MM.1S (cell line): ENCODE measurements around the gene NOP10.

ENCODE experiments used
- DNase-seq: peaks from one replicate; pipeline ENCODE4 v3.0.0-alpha.2; 2015
- H2AFZ ChIP-seq: fragments of 300-600 bp; sonication (generic); 2 replicates; pipeline ENCODE4 v1.6.0; 2016; ENCODE audit warnings: antibody characterized with exemption, low read length
- H3F3A ChIP-seq: fragments of 300-600 bp; sonication (generic); 2 replicates; pipeline ENCODE4 v1.6.1; 2016; ENCODE audit warnings: mild to moderate bottlenecking, antibody characterized with exemption, low read length, moderate library complexity, mixed read lengths; ENCODE audit not compliant: insufficient read depth
- H3K27ac ChIP-seq: fragments of 300-600 bp; sonication (generic); 2 replicates; pipeline ENCODE4 v1.5.1; 2016; ENCODE audit warnings: mild to moderate bottlenecking, low read length
- H3K27me3 ChIP-seq: fragments of 300-600 bp; sonication (generic); replicated peaks from 2 replicates; pipeline ENCODE4 v1.6.0; 2016; ENCODE audit warnings: low read length; ENCODE audit not compliant: insufficient read depth
- H3K36me3 ChIP-seq: fragments of 300-600 bp; sonication (generic); replicated peaks from 2 replicates; pipeline ENCODE4 v1.6.1; 2016; ENCODE audit warnings: mild to moderate bottlenecking, low read length, mixed read lengths; ENCODE audit not compliant: insufficient read depth
- H3K4me1 ChIP-seq: fragments of 300-600 bp; sonication (generic); 2 replicates; pipeline ENCODE4 v1.6.1; 2016; ENCODE audit warnings: low read length, mixed read lengths
- H3K4me2 ChIP-seq: fragments of 300-600 bp; sonication (generic); 2 replicates; pipeline ENCODE4 v1.6.0; 2016; ENCODE audit warnings: low read depth, low read length
- H3K4me3 ChIP-seq: fragments of 300-600 bp; sonication (generic); 2 replicates; pipeline ENCODE4 v1.5.1; 2016; ENCODE audit warnings: low read length, mixed read lengths
- H3K79me2 ChIP-seq: fragments of 300-600 bp; sonication (generic); 2 replicates; pipeline ENCODE4 v1.6.1; 2016; ENCODE audit warnings: mixed run types, low read length, mixed read lengths
- H3K9ac ChIP-seq: fragments of 300-600 bp; sonication (generic); 2 replicates; pipeline ENCODE4 v1.6.1; 2016; ENCODE audit warnings: low read length, mixed read lengths
- H3K9me2 ChIP-seq: fragments of 300-600 bp; sonication (generic); replicated peaks from 2 replicates; pipeline ENCODE4 v1.6.1; 2016; ENCODE audit warnings: mild to moderate bottlenecking, low read length, mixed read lengths; ENCODE audit not compliant: insufficient read depth
- H3K9me3 ChIP-seq: fragments of 300-600 bp; sonication (generic); replicated peaks from 2 replicates; pipeline ENCODE4 v1.6.1; 2016; ENCODE audit warnings: mild to moderate bottlenecking, low read length, mixed read lengths; ENCODE audit not compliant: insufficient read depth
- H4K20me1 ChIP-seq: fragments of 300-600 bp; sonication (generic); 2 replicates; pipeline ENCODE4 v1.6.1; 2016; ENCODE audit warnings: mild to moderate bottlenecking, low read length, moderate library complexity, mixed read lengths; ENCODE audit not compliant: insufficient read depth
- EZH2 ChIP-seq: fragments of 300-600 bp; sonication (generic); optimal IDR thresholded peaks from 2 replicates; pipeline ENCODE3; 2017; ENCODE audit warnings: low read depth, mild to moderate bottlenecking, antibody characterized with exemption, low read length, mixed read lengths
- EZH2phosphoT487 ChIP-seq: fragments of 300-600 bp; sonication (generic); IDR thresholded peaks from 2 replicates; pipeline ENCODE4 v1.6.1; 2018; ENCODE audit warnings: antibody characterized with exemption, low read length
- TF ChIP-seq, protein P1 (sequence below): fragments of 300-600 bp; sonication (generic); IDR thresholded peaks from 2 replicates; pipeline ENCODE4 v1.5.1; 2016; ENCODE audit warnings: antibody characterized with exemption, low read length, mixed read lengths

NOP10 gene

GRCh38 chr15:34339946-34340345 lies 3.0 kb downstream of the NOP10 start:
- H3F3A ChIP-seq: peaks cover 40% of the 10 kb centered on the region
- no peaks in the 10 kb centered on the region; the same call in 1 of the 2 replicates for H3K36me3 ChIP-seq
- H3K9me2 ChIP-seq: no peaks in the 10 kb centered on the region
- peaks cover 11% of the 10 kb centered on the region; the same call in 1 of the 2 replicates for H3K4me1 ChIP-seq
- H3K9ac ChIP-seq: no peak overlapping the region
- no peak overlapping the region for H3K27ac ChIP-seq
- H2AFZ ChIP-seq: no peak overlapping the region
- no peak overlapping the region for H3K4me2 ChIP-seq
- no peak overlapping the region for H3K4me3 ChIP-seq
- H3K9me3 ChIP-seq: no peaks in the 10 kb centered on the region
- H3K79me2 ChIP-seq: peaks cover 56% of the 10 kb centered on the region
- H4K20me1 ChIP-seq: no peaks in the 10 kb centered on the region
- DNase-seq: no peak
- H3K27me3 ChIP-seq: no peaks in the 10 kb centered on the region
- TF ChIP-seq, protein P1, sequence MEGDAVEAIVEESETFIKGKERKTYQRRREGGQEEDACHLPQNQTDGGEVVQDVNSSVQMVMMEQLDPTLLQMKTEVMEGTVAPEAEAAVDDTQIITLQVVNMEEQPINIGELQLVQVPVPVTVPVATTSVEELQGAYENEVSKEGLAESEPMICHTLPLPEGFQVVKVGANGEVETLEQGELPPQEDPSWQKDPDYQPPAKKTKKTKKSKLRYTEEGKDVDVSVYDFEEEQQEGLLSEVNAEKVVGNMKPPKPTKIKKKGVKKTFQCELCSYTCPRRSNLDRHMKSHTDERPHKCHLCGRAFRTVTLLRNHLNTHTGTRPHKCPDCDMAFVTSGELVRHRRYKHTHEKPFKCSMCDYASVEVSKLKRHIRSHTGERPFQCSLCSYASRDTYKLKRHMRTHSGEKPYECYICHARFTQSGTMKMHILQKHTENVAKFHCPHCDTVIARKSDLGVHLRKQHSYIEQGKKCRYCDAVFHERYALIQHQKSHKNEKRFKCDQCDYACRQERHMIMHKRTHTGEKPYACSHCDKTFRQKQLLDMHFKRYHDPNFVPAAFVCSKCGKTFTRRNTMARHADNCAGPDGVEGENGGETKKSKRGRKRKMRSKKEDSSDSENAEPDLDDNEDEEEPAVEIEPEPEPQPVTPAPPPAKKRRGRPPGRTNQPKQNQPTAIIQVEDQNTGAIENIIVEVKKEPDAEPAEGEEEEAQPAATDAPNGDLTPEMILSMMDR: no peak
- no peak for TF ChIP-seq EZH2phosphoT487
- TF ChIP-seq EZH2: no peak

- Histone ChIP-seq H3K9me3 (no peaks in the 10 kb centered on the region), H3K4me2 (peak overlapping the region; percentile 81; the same call in 1 of the 2 replicates), H3K36me3 (no peaks in the 10 kb centered on the region; the same call in 1 of the 2 replicates), H3K4me3 (peak overlapping the region; percentile 87), H3K27ac (no peak overlapping the region), H3K79me2 (peaks cover 72% of the 10 kb centered on the region), H3K27me3 (no peaks in the 10 kb centered on the region), H3K9me2 (no peaks in the 10 kb centered on the region), H3K4me1 (peaks cover 14% of the 10 kb centered on the region), H2AFZ (no peak overlapping the region), H3K9ac (no peak overlapping the region), H3F3A (peaks cover 51% of the 10 kb centered on the region), H4K20me1 (no peaks in the 10 kb centered on the region)
- TF ChIP-seq, protein P1: no peak
- TF ChIP-seq EZH2phosphoT487 (no peak), EZH2 (no peak)
- no peak for DNase-seq
These were observed 4.6 kb downstream of the NOP10 start for GRCh38 chr15:34338347-34338746.

- H3K4me1 ChIP-seq: peaks cover 14% of the 10 kb centered on the region
- no peaks in the 10 kb centered on the region for H4K20me1 ChIP-seq
- peaks cover 49% of the 10 kb centered on the region for H3F3A ChIP-seq
- DNase-seq: peak; percentile 94
- TF ChIP-seq EZH2 (no peak), EZH2phosphoT487 (no peak)
- TF ChIP-seq, protein P1: no peak
- H3K4me2 ChIP-seq: peak within 1 kb of the TSS; percentile 92
- no peaks in the 10 kb centered on the region for H3K27me3 ChIP-seq
- peak within 1 kb of the TSS; percentile 65 for H2AFZ ChIP-seq
- peak within 1 kb of the TSS; percentile 83 for H3K9ac ChIP-seq
- H3K4me3 ChIP-seq: peak within 1 kb of the TSS; percentile 87
- no peaks in the 10 kb centered on the region for H3K9me2 ChIP-seq
- no peaks in the 10 kb centered on the region for H3K9me3 ChIP-seq
- H3K27ac ChIP-seq: peak within 1 kb of the TSS; percentile 80
- no peaks in the 10 kb centered on the region; the same call in 1 of the 2 replicates for H3K36me3 ChIP-seq
- H3K79me2 ChIP-seq: peaks cover 75% of the 10 kb centered on the region
These were observed 5.2 kb downstream of the NOP10 start, which contains the start of gene SLC12A6 for GRCh38 chr15:34337557-34338306. Gene SLC12A6, minus strand, starts transcription at chr15:34337781. Its CDS starts 1,101 bp downstream, at chr15:34336680.
